ENCODE measurements around the gene MMP7. TPM values are rescaled to one million over a fixed set of nuclear protein-coding genes. Genes with fewer than 3 reads are reported as not detected.

MMP7 gene
- total and polyA plus RNA-seq, 2 experiments from 2014 or later, result 2.8 to 5.0 TPM

GRCh38 chr11:102500829-102501228, 29.7 kb downstream of the MMP7 start:
- Histone ChIP-seq H3K4me3 (no peak overlapping the region), H3K4me1 (ENCODE audit: insufficient read depth) (peaks cover under 1% of the 10 kb centered on the region), H3K4me2 (no peak overlapping the region), H3K9me2 (replicated peaks; ENCODE audit: insufficient read depth) (no peaks in the 10 kb centered on the region), H3K27me3 (no peaks in the 10 kb centered on the region), H4K20me1 (ENCODE audit: insufficient read depth, poor library complexity, severe bottlenecking) (no peaks in the 10 kb centered on the region), H3K36me3 (replicated peaks; ENCODE audit: insufficient read depth, low read depth) (no peaks in the 10 kb centered on the region), H2AFZ (no peak overlapping the region), H3K79me2 (no peaks in the 10 kb centered on the region), H3K9me3 (ENCODE audit: low read depth) (no peaks in the 10 kb centered on the region), H3K27ac (no peak overlapping the region)
- no peak for TF ChIP-seq CTCF (IDR thresholded peaks at IDR 0.05; ENCODE audit: poor library complexity)
- no peak for TF ChIP-seq EZH2 (IDR thresholded peaks at IDR 0.05; ENCODE audit: borderline replicate concordance)
- TF ChIP-seq EZH2phosphoT487 (IDR thresholded peaks at IDR 0.05; ENCODE audit: low read depth, severe bottlenecking, unreplicated experiment), result no peak
- DNase-seq (ENCODE audit: low spot score), result no peak
- 74% methylated on average over 2 of the region's 2 CpGs for WGBS (ENCODE audit: low lambda C conversion rate, missing lambda C conversion rate)

- H4K20me1 ChIP-seq (ENCODE audit: insufficient read depth, poor library complexity, severe bottlenecking), result no peaks in the 10 kb centered on the region
Measured at GRCh38 chr11:102499931-102500330, 30.6 kb downstream of the MMP7 start.

DNA sequence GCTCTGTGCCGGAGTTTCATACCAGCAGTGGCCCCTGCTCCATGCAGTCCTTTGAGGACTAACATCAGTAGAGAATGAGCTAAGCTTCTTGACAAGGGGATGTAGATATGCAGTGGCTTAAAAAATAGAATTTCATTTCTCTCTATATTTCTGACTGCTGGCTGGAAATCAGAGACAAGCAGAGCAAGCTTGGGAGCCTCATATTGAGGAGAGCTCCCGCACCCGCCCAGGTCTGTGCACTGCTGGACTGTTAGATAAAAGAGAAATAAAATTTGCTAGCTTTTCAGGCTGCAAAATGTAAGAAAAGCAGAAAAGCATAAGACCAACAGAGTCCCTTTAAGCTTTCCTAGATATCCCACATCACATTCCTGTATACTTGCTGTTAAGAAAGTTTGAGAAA, 31.4 kb downstream of the MMP7 start:
- Histone ChIP-seq H3K79me2 (no peaks in the 10 kb centered on the region), H3K9me2 (replicated peaks; ENCODE audit: insufficient read depth) (no peaks in the 10 kb centered on the region), H3K4me2 (no peak overlapping the region), H3K36me3 (replicated peaks; ENCODE audit: insufficient read depth, low read depth) (no peaks in the 10 kb centered on the region), H4K20me1 (ENCODE audit: insufficient read depth, poor library complexity, severe bottlenecking) (no peaks in the 10 kb centered on the region), H3K27ac (no peak overlapping the region), H2AFZ (no peak overlapping the region), H3K4me3 (no peak overlapping the region), H3K9me3 (ENCODE audit: low read depth) (no peaks in the 10 kb centered on the region), H3K27me3 (no peaks in the 10 kb centered on the region), H3K4me1 (ENCODE audit: insufficient read depth) (peaks cover 3% of the 10 kb centered on the region)
- TF ChIP-seq EZH2 (IDR thresholded peaks at IDR 0.05; ENCODE audit: borderline replicate concordance), result no peak
- no peak for TF ChIP-seq EZH2phosphoT487 (IDR thresholded peaks at IDR 0.05; ENCODE audit: low read depth, severe bottlenecking, unreplicated experiment)
- no peak for DNase-seq (ENCODE audit: low spot score)
- WGBS (ENCODE audit: low lambda C conversion rate, missing lambda C conversion rate), result 93% methylated on average over 3 of the region's 3 CpGs

More at GRCh38 chr11:102499931-102500330, 30.6 kb downstream of the MMP7 start:
- TF ChIP-seq EZH2phosphoT487 (IDR thresholded peaks at IDR 0.05; ENCODE audit: low read depth, severe bottlenecking, unreplicated experiment) (no peak), EZH2 (IDR thresholded peaks at IDR 0.05; ENCODE audit: borderline replicate concordance) (no peak)
- H3K79me2 ChIP-seq, result no peaks in the 10 kb centered on the region
- H3K4me1 ChIP-seq (ENCODE audit: insufficient read depth), result peaks cover 3% of the 10 kb centered on the region
- 57% methylated on average over 2 of the region's 2 CpGs for WGBS (ENCODE audit: low lambda C conversion rate, missing lambda C conversion rate)
- no peak overlapping the region for H3K27ac ChIP-seq
- H3K36me3 ChIP-seq (replicated peaks; ENCODE audit: insufficient read depth, low read depth), result no peaks in the 10 kb centered on the region
- DNase-seq (ENCODE audit: low spot score), result no peak
- H3K4me3 ChIP-seq, result no peak overlapping the region
- no peaks in the 10 kb centered on the region for H3K9me2 ChIP-seq (replicated peaks; ENCODE audit: insufficient read depth)
- no peaks in the 10 kb centered on the region for H3K27me3 ChIP-seq
- no peak overlapping the region for H2AFZ ChIP-seq
- H3K9me3 ChIP-seq (ENCODE audit: low read depth), result no peaks in the 10 kb centered on the region
- H3K4me2 ChIP-seq, result no peak overlapping the region

- Histone ChIP-seq H3K9me3 (ENCODE audit: low read depth) (no peaks in the 10 kb centered on the region), H3K4me3 (no peak overlapping the region), H3K79me2 (no peaks in the 10 kb centered on the region), H2AFZ (no peak overlapping the region), H3K36me3 (replicated peaks; ENCODE audit: insufficient read depth, low read depth) (no peaks in the 10 kb centered on the region), H3K27ac (no peak overlapping the region), H3K4me1 (ENCODE audit: insufficient read depth) (peaks cover 3% of the 10 kb centered on the region), H4K20me1 (ENCODE audit: insufficient read depth, poor library complexity, severe bottlenecking) (no peaks in the 10 kb centered on the region), H3K9me2 (replicated peaks; ENCODE audit: insufficient read depth) (no peaks in the 10 kb centered on the region), H3K27me3 (no peaks in the 10 kb centered on the region), H3K4me2 (no peak overlapping the region)
- no peak for DNase-seq (ENCODE audit: low spot score)
- TF ChIP-seq EZH2 (IDR thresholded peaks at IDR 0.05; ENCODE audit: borderline replicate concordance), result no peak
- TF ChIP-seq EZH2phosphoT487 (IDR thresholded peaks at IDR 0.05; ENCODE audit: low read depth, severe bottlenecking, unreplicated experiment), result no peak
- TF ChIP-seq CTCF (IDR thresholded peaks at IDR 0.05; ENCODE audit: poor library complexity), result no peak
- 94% methylated on average over 3 of the region's 4 CpGs for WGBS (ENCODE audit: low lambda C conversion rate, missing lambda C conversion rate)
Measured at GRCh38 chr11:102497061-102497460, 33.5 kb downstream of the MMP7 start.

Data from hepatocyte (in vitro differentiated cells).